Memory B cell (primary cell): ENCODE measurements around the gene GHR.

Experiments used
- ATAC-seq: fragments of 150-1000 bp; cut with Tn5 transposase; 2 replicates; pipeline ENCODE4 v1.10.0; 2021; ENCODE audit warnings: low read depth, mild to moderate bottlenecking, moderate library complexity
- DNase-seq, 2 donors: peaks; one replicate each; pipeline ENCODE4 v3.0.0; 2022; ENCODE audit warnings: low spot score in 2 of 2
- H3K27ac Mint-ChIP-seq: one replicate; pipeline ENCODE4 v1.8.0; 2022; ENCODE audit warnings: mild to moderate bottlenecking, moderate library complexity, mixed read lengths
- H3K27me3 Mint-ChIP-seq: one replicate; pipeline ENCODE4 v1.8.0; 2022; ENCODE audit warnings: mixed read lengths
- H3K36me3 Mint-ChIP-seq: one replicate; pipeline ENCODE4 v1.8.0; 2022; ENCODE audit warnings: mild to moderate bottlenecking, mixed read lengths
- H3K4me1 Mint-ChIP-seq: one replicate; pipeline ENCODE4 v1.8.0; 2022; ENCODE audit warnings: mixed read lengths
- H3K4me3 Mint-ChIP-seq: one replicate; pipeline ENCODE4 v1.8.0; 2022; ENCODE audit warnings: mild to moderate bottlenecking, moderate library complexity, mixed read lengths
- H3K9me3 Mint-ChIP-seq: one replicate; pipeline ENCODE4 v1.8.0; 2022; ENCODE audit warnings: mixed read lengths

The GHR gene

GRCh38 chr5:42423285-42424165 lies at the start of gene GHR:
Gene GHR, plus strand, starts transcription at chr5:42423439. Its CDS starts 142,436 bp downstream, at chr5:42565875.
- Mint-ChIP-seq H3K4me3 (no peak within 1 kb of the TSS), H3K9me3 (peaks cover 1% of the 10 kb centered on the region), H3K4me1 (no peaks in the 10 kb centered on the region), H3K27ac (no peak within 1 kb of the TSS), H3K27me3 (peaks cover 6% of the 10 kb centered on the region), H3K36me3 (no peaks in the 10 kb centered on the region)
- ATAC-seq = peak; percentile 35
- DNase-seq = peak in 1 of 2 donors; percentile 1

GRCh38 chr5:42374679-42375273 lies 48.5 kb upstream of the GHR start:
- Mint-ChIP-seq H3K4me1 (no peaks in the 10 kb centered on the region), H3K9me3 (peaks cover 6% of the 10 kb centered on the region), H3K27ac (no peak overlapping the region), H3K4me3 (no peak overlapping the region), H3K27me3 (no peaks in the 10 kb centered on the region), H3K36me3 (no peaks in the 10 kb centered on the region)
- no peak for DNase-seq
- no peak for ATAC-seq

- ATAC-seq = no peak
- Mint-ChIP-seq H3K4me3 (no peak overlapping the region), H3K27me3 (no peaks in the 10 kb centered on the region), H3K4me1 (no peaks in the 10 kb centered on the region), H3K36me3 (no peaks in the 10 kb centered on the region), H3K27ac (no peak overlapping the region), H3K9me3 (peaks cover 6% of the 10 kb centered on the region)
- DNase-seq = no peak
Measured at GRCh38 chr5:42377496-42377895, 45.7 kb upstream of the GHR start.

- no peak for DNase-seq
- Mint-ChIP-seq H3K4me3 (no peak overlapping the region), H3K4me1 (no peaks in the 10 kb centered on the region), H3K36me3 (no peaks in the 10 kb centered on the region), H3K27me3 (no peaks in the 10 kb centered on the region), H3K9me3 (no peaks in the 10 kb centered on the region), H3K27ac (no peak overlapping the region)
- no peak for ATAC-seq
Measured at GRCh38 chr5:42381973-42382372, 41.3 kb upstream of the GHR start.

GRCh38 chr5:42387563-42387962 lies 35.7 kb upstream of the GHR start:
- Mint-ChIP-seq H3K27ac (no peak overlapping the region), H3K27me3 (no peaks in the 10 kb centered on the region), H3K4me3 (no peak overlapping the region), H3K4me1 (no peaks in the 10 kb centered on the region), H3K36me3 (no peaks in the 10 kb centered on the region), H3K9me3 (peaks cover 3% of the 10 kb centered on the region)
- DNase-seq (no peak), ATAC-seq (no peak)

- Mint-ChIP-seq H3K27me3 (no peaks in the 10 kb centered on the region), H3K27ac (no peak overlapping the region), H3K36me3 (no peaks in the 10 kb centered on the region), H3K4me3 (no peak overlapping the region), H3K9me3 (peaks cover 10% of the 10 kb centered on the region), H3K4me1 (no peaks in the 10 kb centered on the region)
- DNase-seq = no peak
- ATAC-seq = no peak
Measured at GRCh38 chr5:42390115-42390514, 33.1 kb upstream of the GHR start.

- no peaks in the 10 kb centered on the region for H3K4me1 Mint-ChIP-seq
- DNase-seq = no peak
- no peak for ATAC-seq
- no peaks in the 10 kb centered on the region for H3K36me3 Mint-ChIP-seq
- no peaks in the 10 kb centered on the region for H3K27me3 Mint-ChIP-seq
- no peak overlapping the region for H3K4me3 Mint-ChIP-seq
- peaks cover 10% of the 10 kb centered on the region for H3K9me3 Mint-ChIP-seq
- H3K27ac Mint-ChIP-seq = no peak overlapping the region
Measured at GRCh38 chr5:42392917-42393316, 30.3 kb upstream of the GHR start.

- H3K27ac Mint-ChIP-seq = no peak overlapping the region
- H3K4me1 Mint-ChIP-seq = no peaks in the 10 kb centered on the region
- peaks cover 8% of the 10 kb centered on the region for H3K9me3 Mint-ChIP-seq
- ATAC-seq (no peak), DNase-seq (no peak)
- peaks cover 3% of the 10 kb centered on the region for H3K27me3 Mint-ChIP-seq
- H3K36me3 Mint-ChIP-seq = no peaks in the 10 kb centered on the region
- H3K4me3 Mint-ChIP-seq = no peak overlapping the region
Measured at GRCh38 chr5:42396111-42396510, 27.1 kb upstream of the GHR start.

GRCh38 chr5:42397267-42397666 lies 26.0 kb upstream of the GHR start:
- Mint-ChIP-seq H3K9me3 (peaks cover 7% of the 10 kb centered on the region), H3K4me1 (no peaks in the 10 kb centered on the region), H3K36me3 (no peaks in the 10 kb centered on the region), H3K27ac (no peak overlapping the region), H3K27me3 (peaks cover 3% of the 10 kb centered on the region), H3K4me3 (no peak overlapping the region)
- ATAC-seq (no peak), DNase-seq (no peak)

GRCh38 chr5:42399702-42400101 lies 23.5 kb upstream of the GHR start:
- no peak overlapping the region for H3K27ac Mint-ChIP-seq
- H3K27me3 Mint-ChIP-seq = peaks cover 3% of the 10 kb centered on the region
- no peaks in the 10 kb centered on the region for H3K4me1 Mint-ChIP-seq

GRCh38 chr5:42400474-42400873 lies 22.8 kb upstream of the GHR start:
- Mint-ChIP-seq H3K36me3 (no peaks in the 10 kb centered on the region), H3K4me1 (no peaks in the 10 kb centered on the region), H3K27ac (no peak overlapping the region), H3K9me3 (no peaks in the 10 kb centered on the region), H3K4me3 (no peak overlapping the region), H3K27me3 (peaks cover 3% of the 10 kb centered on the region)
- no peak for DNase-seq
- no peak for ATAC-seq

More at GRCh38 chr5:42399702-42400101, 23.5 kb upstream of the GHR start:
- H3K4me3 Mint-ChIP-seq = no peak overlapping the region
- peaks cover under 1% of the 10 kb centered on the region for H3K9me3 Mint-ChIP-seq
- H3K36me3 Mint-ChIP-seq = no peaks in the 10 kb centered on the region
- no peak for DNase-seq
- no peak for ATAC-seq

- Mint-ChIP-seq H3K4me3 (no peak overlapping the region), H3K36me3 (no peaks in the 10 kb centered on the region), H3K9me3 (no peaks in the 10 kb centered on the region), H3K27me3 (peaks cover 3% of the 10 kb centered on the region), H3K27ac (no peak overlapping the region), H3K4me1 (no peaks in the 10 kb centered on the region)
- DNase-seq (no peak), ATAC-seq (no peak)
Measured at GRCh38 chr5:42403236-42403635, 20.0 kb upstream of the GHR start.

- H3K27ac Mint-ChIP-seq = no peak overlapping the region
- ATAC-seq = no peak
- H3K36me3 Mint-ChIP-seq = no peaks in the 10 kb centered on the region
- H3K4me1 Mint-ChIP-seq = no peaks in the 10 kb centered on the region
- peaks cover under 1% of the 10 kb centered on the region for H3K27me3 Mint-ChIP-seq
- H3K4me3 Mint-ChIP-seq = no peak overlapping the region
- no peak for DNase-seq
- H3K9me3 Mint-ChIP-seq = no peaks in the 10 kb centered on the region
Measured at GRCh38 chr5:42404366-42404765, 18.9 kb upstream of the GHR start.

GRCh38 chr5:42419294-42419693 lies 3.9 kb upstream of the GHR start:
- H3K4me1 Mint-ChIP-seq = no peaks in the 10 kb centered on the region
- DNase-seq (no peak), ATAC-seq (no peak)
- peaks cover 4% of the 10 kb centered on the region for H3K27me3 Mint-ChIP-seq
- no peak overlapping the region for H3K27ac Mint-ChIP-seq
- no peak overlapping the region for H3K4me3 Mint-ChIP-seq
- H3K9me3 Mint-ChIP-seq = peaks cover 10% of the 10 kb centered on the region
- no peaks in the 10 kb centered on the region for H3K36me3 Mint-ChIP-seq
